K562 (cell line): ENCODE measurements around the gene CEP126. TPM values are rescaled to one million over a fixed set of nuclear protein-coding genes. Genes with fewer than 3 reads are reported as not detected.
"Not testable (repeated sequence)": the region's sequence is repeated elsewhere in the genome, so short reads cannot be mapped to it uniquely, and the experiment has no call there.

ENCODE experiments used
- ATAC-seq: fragments of 200-7000 bp; cut with Tn5 transposase; 3 replicates; pipeline ENCODE4 v1.9.1; 2020; ENCODE audit warnings: moderate library complexity
- BruUV-seq: library from RNA; stranded (reverse); fragments of 400-500 nt; replicated peaks from 2 replicates; lab custom pipeline; 2021; lab: Mats Ljungman, UMichigan
- CTCF ChIA-PET: fragments of 300-600 bp; formaldehyde crosslinking; extraction: SDS; loops from one replicate; lab custom pipeline; 2021; ENCODE audit warnings: low intra/inter-chr PET ratio; lab: Yijun Ruan, JAX
- POLR2A ChIA-PET: fragments of 300-600, 350-650 bp; sonication (Branson Sonifier 250); formaldehyde crosslinking; extraction: SDS; loops from one replicate; lab custom pipeline; 2021; ENCODE audit warnings: antibody characterized with exemption, inconsistent platforms; lab: Yijun Ruan, JAX
- DNase-seq, 4 experiments: peaks; one replicate each; pipeline versions ENCODE4 v3.0.0 to v3.0.0-alpha.2; 2011 to 2018; ENCODE audit warnings: low spot score in 3 of 4, mixed read lengths in 3 of 4; ENCODE audit errors: extremely low read depth in 1 of 4
- FAIRE-seq: peaks from 2 replicates; lab custom pipeline; 2011; peaks lifted over from hg19 to GRCh38; lab: Jason Lieb, UNC
- H2AFZ ChIP-seq: 2 replicates; pipeline ENCODE4 v1.6.0; 2011; ENCODE audit warnings: low read depth, low read length, control low read depth, inconsistent platforms
- H3K27ac ChIP-seq: fragments of 200-600 bp; 3 replicates; pipeline ENCODE4 v1.8.0; 2011; ENCODE audit warnings: low read depth, mild to moderate bottlenecking, control low read depth, inconsistent platforms, low read length, moderate library complexity, mixed read lengths; ENCODE audit errors: extremely low read depth
- H3K27me3 ChIP-seq, 2 experiments: fragments of 300-600 bp in 1 of 2; 2 replicates in 1 of 2; 3 replicates in 1 of 2; pipeline versions ENCODE4 v1.6.0 to v1.8.0; 2011; ENCODE audit warnings: inconsistent platforms in 2 of 2, low read length in 2 of 2, mild to moderate bottlenecking in 1 of 2, mixed read lengths in 1 of 2, moderate library complexity in 1 of 2; ENCODE audit not compliant: control insufficient read depth in 2 of 2, insufficient read depth in 2 of 2
- H3K36me3 ChIP-seq: fragments of 300-600 bp; 3 replicates; pipeline ENCODE4 v1.8.0; 2011; ENCODE audit warnings: mild to moderate bottlenecking, low read length, inconsistent platforms; ENCODE audit not compliant: control insufficient read depth, insufficient read depth
- H3K4me1 ChIP-seq, 2 experiments: fragments of 200-600 bp in 1 of 2; replicated peaks in 1 of 2; 2 replicates in 1 of 2; 3 replicates in 1 of 2; pipeline versions ENCODE4 v1.5.1 to v1.8.0; 2011; ENCODE audit warnings: inconsistent platforms in 2 of 2, low read length in 2 of 2, mild to moderate bottlenecking in 1 of 2, mixed read lengths in 1 of 2, moderate library complexity in 1 of 2; ENCODE audit not compliant: control insufficient read depth in 2 of 2, insufficient read depth in 2 of 2
- H3K4me2 ChIP-seq: 2 replicates; pipeline ENCODE4 v1.6.1; 2011; ENCODE audit warnings: low read length, control low read depth, inconsistent platforms, mixed read lengths; ENCODE audit not compliant: insufficient read depth
- H3K4me3 ChIP-seq: fragments of 200-600 bp; sonication (generic), shearing (Covaris generic); 2 replicates; pipeline ENCODE4 v1.5.1; 2016; ENCODE audit warnings: control low read depth, inconsistent platforms
- H3K79me2 ChIP-seq: fragments of 200-600 bp; 3 replicates; pipeline ENCODE4 v1.8.0; 2011; ENCODE audit warnings: low read length, inconsistent platforms; ENCODE audit not compliant: control insufficient read depth, insufficient read depth
- H3K9ac ChIP-seq, 2 experiments: 2 replicates each; pipeline versions ENCODE4 v1.6.0 to v1.6.1; 2011; ENCODE audit warnings: low read depth in 2 of 2, low read length in 2 of 2, control low read depth in 1 of 2, inconsistent platforms in 1 of 2, mild to moderate bottlenecking in 1 of 2, mixed read lengths in 1 of 2; ENCODE audit not compliant: insufficient read depth in 1 of 2
- H3K9me1 ChIP-seq: one replicate; pipeline ENCODE4 v1.6.0; 2011; ENCODE audit warnings: inconsistent platforms, mild to moderate bottlenecking, low read length, moderate library complexity; ENCODE audit not compliant: control insufficient read depth, insufficient read depth
- H3K9me3 ChIP-seq: replicated peaks from 2 replicates; pipeline ENCODE4 v1.5.1; 2011; ENCODE audit warnings: low read depth, low read length, inconsistent platforms; ENCODE audit not compliant: control insufficient read depth, insufficient read depth
- H4K20me1 ChIP-seq: replicated peaks from 2 replicates; pipeline ENCODE4 v1.6.1; 2011; ENCODE audit warnings: low read length, inconsistent platforms, mixed read lengths; ENCODE audit not compliant: control insufficient read depth, insufficient read depth
- CHD4 ChIP-seq: fragments of 200-600 bp; sonication (generic); IDR thresholded peaks from 3 replicates; pipeline ENCODE4 v1.6.1; 2012; ENCODE audit warnings: low read depth, mild to moderate bottlenecking, mixed read lengths, low read length, inconsistent platforms; ENCODE audit not compliant: insufficient read depth, insufficient replicate concordance, poor library complexity, severe bottlenecking
- GABPB1 ChIP-seq: sonication (generic); formaldehyde crosslinking; IDR thresholded peaks from 2 replicates; pipeline ENCODE4 v1.8.0; 2022; ENCODE audit warnings: mild to moderate bottlenecking, missing genetic modification reagents
- HES1 ChIP-seq: fragments of 450-650 bp; IDR thresholded peaks from 2 replicates; pipeline ENCODE4 v1.6.1; 2016; ENCODE audit warnings: low read depth, mild to moderate bottlenecking, moderate library complexity
- PHF8 ChIP-seq: fragments of 200-600 bp; sonication (generic); IDR thresholded peaks from 2 replicates; pipeline ENCODE4 v1.6.1; 2012; ENCODE audit warnings: mixed run types, mild to moderate bottlenecking, inconsistent platforms, low read length, moderate library complexity, borderline replicate concordance
- RAD51 ChIP-seq: fragments of 450-650 bp; IDR thresholded peaks from 2 replicates; pipeline ENCODE4 v1.7.1; 2016; ENCODE audit warnings: low read depth, mild to moderate bottlenecking, borderline replicate concordance
- RB1 ChIP-seq: fragments of 450-650 bp; IDR thresholded peaks from 2 replicates; pipeline ENCODE4 v1.6.1; 2017; ENCODE audit warnings: low read depth, mild to moderate bottlenecking
- RBM15 ChIP-seq: fragments of 200-400 bp; formaldehyde crosslinking; IDR thresholded peaks from 2 replicates; pipeline ENCODE4 v1.6.1; 2018; ENCODE audit warnings: mild to moderate bottlenecking, low read length, moderate library complexity; ENCODE audit not compliant: insufficient read depth
- TARDBP ChIP-seq: fragments of 450-650 bp; IDR thresholded peaks from 2 replicates; pipeline ENCODE4 v1.6.1; 2016
- ZNF146 ChIP-seq: IDR thresholded peaks from one replicate; pipeline ENCODE4 v1.6.1; 2018; ENCODE audit warnings: missing compliant biosample characterization; ENCODE audit not compliant: unreplicated experiment
- WGBS: fragments of 100-300 bp; shearing (Covaris generic); methylation state at CpG from one replicate; pipeline ENCODE4 v1.1.6; 2016; ENCODE audit warnings: low coverage, mixed read lengths; ENCODE audit not compliant: insufficient coverage; ENCODE audit errors: missing lambda C conversion rate; 5-methylcytosine and 5-hydroxymethylcytosine counted together
- in situ Hi-C: fragments of 300-500 bp; cut with MboI; formaldehyde crosslinking; loops from 4 replicates; pipeline ENCODE4 v1.15.0; 2018; ENCODE audit warnings: inconsistent platforms, mixed read lengths
- intact Hi-C: fragments of 100-400 bp; cut with micrococcal nuclease; formaldehyde crosslinking; loops from 2 replicates; pipeline ENCODE4 v1.14.2; 2022
- polyA plus RNA-seq, 8 experiments: library from polyadenylated mRNA; depleted of rRNA in 4 of 8; stranded (reverse) in 5 of 8; unstranded in 3 of 8; fragments of >200 nt; fragmentation: Nextera tagmentation in 2 of 8; fragmentation: Illumina TruSeq in 1 of 8; extraction: Ambion mirVana in 2 of 8; extraction: Trizol in 1 of 8; gene quantifications; 2 replicates each; pipeline versions ENCODE4 v1.2.1 to v1.2.3, GENCODE V29; 2011 to 2014; ENCODE audit warnings: inconsistent platforms in 1 of 8, missing spikeins in 1 of 8
- total RNA-seq, 7 experiments: library from RNA; depleted of rRNA in 6 of 7; stranded (reverse); fragments of >200 nt in 6 of 7; fragmentation: Illumina TruSeq in 2 of 7; extraction: Trizol in 2 of 7; gene quantifications; 2 replicates each; pipeline versions ENCODE4 v1.2.1 to v1.2.3, GENCODE V29; 2011 to 2021; ENCODE audit warnings: low replicate concordance in 1 of 7

The CEP126 gene
- total and polyA plus RNA-seq, 9 of the 15 experiments (the other 6 are each of a cell fraction or from before 2014, with no cell fraction given) = 0.01 to 0.11 (median 0.07) TPM; not detected in 3

- no peaks in the 10 kb centered on the region; the same call in 1 of the 2 replicates for H3K9me3 ChIP-seq
- POLR2A ChIA-PET = no interaction called here
Observed at GRCh38 chr11:101993172-101993571, 78.4 kb downstream of the CEP126 start.

GRCh38 chr11:101994052-101994469, 79.3 kb downstream of the CEP126 start:
- FAIRE-seq, H3K9ac ChIP-seq, POLR2A ChIA-PET, H3K9me1 ChIP-seq, ATAC-seq, CTCF ChIA-PET, BruUV-seq, H2AFZ ChIP-seq, DNase-seq, H3K27me3 ChIP-seq, H3K4me2 ChIP-seq, H3K79me2 ChIP-seq, intact Hi-C loops, H4K20me1 ChIP-seq, in situ Hi-C loops, H3K4me1 ChIP-seq, H3K27ac ChIP-seq, H3K36me3 ChIP-seq, H3K4me3 ChIP-seq, H3K9me3 ChIP-seq: not testable (repeated sequence)
- WGBS = 0% methylated on average over 2 of the region's 2 CpGs

More at GRCh38 chr11:101993172-101993571, 78.4 kb downstream of the CEP126 start:
- TF ChIP-seq ZNF146 (no peak), RB1 (no peak), TARDBP (no peak), PHF8 (no peak), CHD4 (no peak), HES1 (no peak), GABPB1 (CRISPR knock-in tag) (no peak), RBM15 (no peak), RAD51 (no peak)
- TF ChIP-seq, all 486 proteins: peak for 0
- no peak overlapping the region for H3K27ac ChIP-seq
- H3K9ac ChIP-seq = no peak overlapping the region
- H3K4me1 ChIP-seq = no peaks in the 10 kb centered on the region
- intact Hi-C loops (no loop called here), in situ Hi-C loops (no loop called here)
- no peak overlapping the region for H3K4me2 ChIP-seq
- no peaks in the 10 kb centered on the region for H3K79me2 ChIP-seq
- FAIRE-seq (no peak), ATAC-seq (no peak), DNase-seq (no peak)
- CTCF ChIA-PET = no interaction called here
- no TSS peak for BruUV-seq
- H3K27me3 ChIP-seq = no peaks in the 10 kb centered on the region
- H3K36me3 ChIP-seq = no peaks in the 10 kb centered on the region
- no peaks in the 10 kb centered on the region for H3K9me1 ChIP-seq
- H4K20me1 ChIP-seq = no peaks in the 10 kb centered on the region
- no peak overlapping the region for H2AFZ ChIP-seq
- WGBS = 2% methylated on average over 4 of the region's 4 CpGs
- no peak overlapping the region for H3K4me3 ChIP-seq
